K562 (cell line): ENCODE data around the gene GRPEL2. TPM values are rescaled to one million over a fixed set of nuclear protein-coding genes. Genes with fewer than 3 reads are reported as not detected.

Experiments
- ATF3 ChIP-seq, 2 experiments: fragments of 450-650 bp in 1 of 2; sonication (generic) in 1 of 2; formaldehyde crosslinking in 1 of 2; IDR thresholded peaks in 1 of 2; conservative IDR thresholded peaks in 1 of 2; 2 replicates each; pipeline versions ENCODE4 v1.6.1 to v1.8.1; 2016 to 2023; ENCODE audit warnings: mild to moderate bottlenecking in 2 of 2, moderate library complexity in 2 of 2, inconsistent platforms in 1 of 2, missing genetic modification reagents in 1 of 2
- CEBPB ChIP-seq: fragments of 450-650 bp; IDR thresholded peaks from 2 replicates; pipeline ENCODE4 v1.6.1; 2016; ENCODE audit warnings: missing genetic modification characterization, missing compliant biosample characterization
- HES1 ChIP-seq: fragments of 450-650 bp; IDR thresholded peaks from 2 replicates; pipeline ENCODE4 v1.6.1; 2016; ENCODE audit warnings: low read depth, mild to moderate bottlenecking, moderate library complexity
- IFI16 ChIP-seq: fragments of 250-450 bp; sonication (Bioruptor Pico); IDR thresholded peaks from 2 replicates; pipeline ENCODE4 v2.1.2; 2022; ENCODE audit warnings: mild to moderate bottlenecking, inconsistent platforms
- KLF1 ChIP-seq: fragments of 450-650 bp; IDR thresholded peaks from 2 replicates; pipeline ENCODE4 v1.6.1; 2016; ENCODE audit warnings: missing genetic modification characterization, missing compliant biosample characterization
- MEF2D ChIP-seq: conservative IDR thresholded peaks from 2 replicates; pipeline ENCODE4 v1.6.1; 2016; ENCODE audit warnings: low read depth, missing genetic modification characterization, missing compliant biosample characterization
- MLX ChIP-seq, 2 experiments: fragments of 450-650 bp in 1 of 2; sonication (generic) in 1 of 2; formaldehyde crosslinking; conservative IDR thresholded peaks; 2 replicates each; pipeline versions ENCODE4 v1.4.0 to v1.8.1; 2020 to 2022; ENCODE audit warnings: mild to moderate bottlenecking in 1 of 2, missing genetic modification reagents in 1 of 2
- PTTG1 ChIP-seq: fragments of 450-650 bp; IDR thresholded peaks from 2 replicates; pipeline ENCODE4 v1.6.1; 2016; ENCODE audit warnings: low read depth, mild to moderate bottlenecking, missing genetic modification characterization, missing compliant biosample characterization
- RFX5 ChIP-seq: IDR thresholded peaks from 2 replicates; pipeline ENCODE4 v1.6.1; 2011; ENCODE audit warnings: low read depth, mild to moderate bottlenecking, improper control_type of control experiment, low read length
- ZBTB49 ChIP-seq: sonication (generic); formaldehyde crosslinking; IDR thresholded peaks from 2 replicates; pipeline ENCODE4 v1.8.0; 2022; ENCODE audit warnings: missing genetic modification reagents, mild to moderate bottlenecking, borderline replicate concordance
- ZBTB5 ChIP-seq: fragments of 450-650 bp; IDR thresholded peaks from 2 replicates; pipeline ENCODE4 v1.6.1; 2017; ENCODE audit warnings: antibody characterized with exemption
- ZFX ChIP-seq: sonication (generic); formaldehyde crosslinking; IDR thresholded peaks from 2 replicates; pipeline ENCODE4 v1.8.0; 2022; ENCODE audit warnings: mild to moderate bottlenecking, missing genetic modification reagents, moderate library complexity
- ZNF398 ChIP-seq: fragments of 250-450 bp; sonication (Bioruptor Pico); IDR thresholded peaks from 2 replicates; pipeline ENCODE4 v1.8.0; 2021; ENCODE audit warnings: moderate library complexity, mild to moderate bottlenecking, inconsistent platforms
- ZNF518B ChIP-seq: fragments of 250-450 bp; sonication (Bioruptor Pico); IDR thresholded peaks from 2 replicates; pipeline ENCODE4 v1.5.0; 2021; ENCODE audit warnings: mild to moderate bottlenecking, moderate library complexity
- polyA plus RNA-seq, 8 experiments: library from polyadenylated mRNA; depleted of rRNA in 4 of 8; stranded (reverse) in 5 of 8; unstranded in 3 of 8; fragments of >200 nt; fragmentation: Nextera tagmentation in 2 of 8; fragmentation: Illumina TruSeq in 1 of 8; extraction: Ambion mirVana in 2 of 8; extraction: Trizol in 1 of 8; gene quantifications; 2 replicates each; pipeline versions ENCODE4 v1.2.1 to v1.2.3, GENCODE V29; 2011 to 2014; ENCODE audit warnings: inconsistent platforms in 1 of 8, missing spikeins in 1 of 8
- total RNA-seq, 7 experiments: library from RNA; depleted of rRNA in 6 of 7; stranded (reverse); fragments of >200 nt in 6 of 7; fragmentation: Illumina TruSeq in 2 of 7; extraction: Trizol in 2 of 7; gene quantifications; 2 replicates each; pipeline versions ENCODE4 v1.2.1 to v1.2.3, GENCODE V29; 2011 to 2021; ENCODE audit warnings: low replicate concordance in 1 of 7

Gene GRPEL2
- total and polyA plus RNA-seq, 9 of the 15 experiments (the other 6 are each of a cell fraction or from before 2014, with no cell fraction given), result 11.2 to 40.5 (median 25.8) TPM

GRCh38 chr5:149320791-149321330 lies 24.4 kb upstream of the GRPEL2 start (continued):
- no peak for TF ChIP-seq ZNF518B
- no peak for TF ChIP-seq KLF1 (tag)
- no peak for TF ChIP-seq ZBTB49 (CRISPR knock-in tag)
- no peak for TF ChIP-seq HES1
- no peak for TF ChIP-seq ZBTB5
- no peak for TF ChIP-seq ZNF398 (CRISPR knock-in tag)
- TF ChIP-seq MEF2D (tag), result peak; percentile 61
- TF ChIP-seq ZFX, result peak; percentile 32; the same call in 1 of the 2 replicates
- TF ChIP-seq PTTG1 (tag), result no peak
- peak; percentile 65 for TF ChIP-seq ATF3 (IDR thresholded peaks at IDR 0.05)
- TF ChIP-seq ATF3 (CRISPR knock-in tag; conservative IDR thresholded peaks at IDR 0.05), result peak; percentile 29; the same call in 1 of the 2 replicates
- TF ChIP-seq IFI16 (CRISPR knock-in tag), result no peak
- TF ChIP-seq MLX (CRISPR knock-in tag; conservative IDR thresholded peaks at IDR 0.05), result no peak
- TF ChIP-seq CEBPB (tag), result 0 out of 2 replicates have a peak, but pooled peaks have one; percentile 24
- TF ChIP-seq RFX5, result no peak
